ENCODE measurements around the gene RUNX2.

Gene RUNX2

DNA sequence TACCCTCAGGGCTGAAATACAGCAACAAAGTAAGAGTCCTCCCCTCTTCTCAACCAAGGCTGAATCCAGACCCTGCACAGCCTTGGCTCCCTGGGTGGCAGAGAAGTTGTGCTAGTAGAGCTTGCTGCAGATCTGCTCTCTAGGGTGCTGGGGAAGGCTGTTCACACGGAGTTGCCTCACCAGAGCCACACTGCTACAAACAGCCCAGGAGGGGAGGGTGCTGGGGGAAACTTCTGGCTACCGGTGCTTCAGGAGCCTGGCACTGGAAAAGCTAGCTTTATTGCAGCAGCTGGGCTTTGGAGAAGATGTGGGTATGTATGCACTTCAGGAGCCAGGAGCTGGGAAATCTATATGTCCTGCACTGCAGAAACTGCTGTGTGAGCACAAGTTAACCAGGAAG, 87.2 kb downstream of the RUNX2 start:
- TF ChIP-seq EGR1 (IDR thresholded peaks at IDR 0.05) (no peak), TAF1 (IDR thresholded peaks at IDR 0.05; ENCODE audit: low read depth) (no peak), TCF12 (IDR thresholded peaks at IDR 0.05; ENCODE audit: low read depth) (no peak), FOXM1 (IDR thresholded peaks at IDR 0.05; ENCODE audit: borderline replicate concordance, low read depth) (no peak), EP300 (IDR thresholded peaks at IDR 0.05; ENCODE audit: borderline replicate concordance) (no peak)
- TF ChIP-seq, protein P1, sequence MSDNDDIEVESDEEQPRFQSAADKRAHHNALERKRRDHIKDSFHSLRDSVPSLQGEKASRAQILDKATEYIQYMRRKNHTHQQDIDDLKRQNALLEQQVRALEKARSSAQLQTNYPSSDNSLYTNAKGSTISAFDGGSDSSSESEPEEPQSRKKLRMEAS (IDR thresholded peaks at IDR 0.05), result no peak
- TF ChIP-seq, protein P2, sequence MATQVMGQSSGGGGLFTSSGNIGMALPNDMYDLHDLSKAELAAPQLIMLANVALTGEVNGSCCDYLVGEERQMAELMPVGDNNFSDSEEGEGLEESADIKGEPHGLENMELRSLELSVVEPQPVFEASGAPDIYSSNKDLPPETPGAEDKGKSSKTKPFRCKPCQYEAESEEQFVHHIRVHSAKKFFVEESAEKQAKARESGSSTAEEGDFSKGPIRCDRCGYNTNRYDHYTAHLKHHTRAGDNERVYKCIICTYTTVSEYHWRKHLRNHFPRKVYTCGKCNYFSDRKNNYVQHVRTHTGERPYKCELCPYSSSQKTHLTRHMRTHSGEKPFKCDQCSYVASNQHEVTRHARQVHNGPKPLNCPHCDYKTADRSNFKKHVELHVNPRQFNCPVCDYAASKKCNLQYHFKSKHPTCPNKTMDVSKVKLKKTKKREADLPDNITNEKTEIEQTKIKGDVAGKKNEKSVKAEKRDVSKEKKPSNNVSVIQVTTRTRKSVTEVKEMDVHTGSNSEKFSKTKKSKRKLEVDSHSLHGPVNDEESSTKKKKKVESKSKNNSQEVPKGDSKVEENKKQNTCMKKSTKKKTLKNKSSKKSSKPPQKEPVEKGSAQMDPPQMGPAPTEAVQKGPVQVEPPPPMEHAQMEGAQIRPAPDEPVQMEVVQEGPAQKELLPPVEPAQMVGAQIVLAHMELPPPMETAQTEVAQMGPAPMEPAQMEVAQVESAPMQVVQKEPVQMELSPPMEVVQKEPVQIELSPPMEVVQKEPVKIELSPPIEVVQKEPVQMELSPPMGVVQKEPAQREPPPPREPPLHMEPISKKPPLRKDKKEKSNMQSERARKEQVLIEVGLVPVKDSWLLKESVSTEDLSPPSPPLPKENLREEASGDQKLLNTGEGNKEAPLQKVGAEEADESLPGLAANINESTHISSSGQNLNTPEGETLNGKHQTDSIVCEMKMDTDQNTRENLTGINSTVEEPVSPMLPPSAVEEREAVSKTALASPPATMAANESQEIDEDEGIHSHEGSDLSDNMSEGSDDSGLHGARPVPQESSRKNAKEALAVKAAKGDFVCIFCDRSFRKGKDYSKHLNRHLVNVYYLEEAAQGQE (IDR thresholded peaks at IDR 0.05; ENCODE audit: low read depth), result no peak

DNA sequence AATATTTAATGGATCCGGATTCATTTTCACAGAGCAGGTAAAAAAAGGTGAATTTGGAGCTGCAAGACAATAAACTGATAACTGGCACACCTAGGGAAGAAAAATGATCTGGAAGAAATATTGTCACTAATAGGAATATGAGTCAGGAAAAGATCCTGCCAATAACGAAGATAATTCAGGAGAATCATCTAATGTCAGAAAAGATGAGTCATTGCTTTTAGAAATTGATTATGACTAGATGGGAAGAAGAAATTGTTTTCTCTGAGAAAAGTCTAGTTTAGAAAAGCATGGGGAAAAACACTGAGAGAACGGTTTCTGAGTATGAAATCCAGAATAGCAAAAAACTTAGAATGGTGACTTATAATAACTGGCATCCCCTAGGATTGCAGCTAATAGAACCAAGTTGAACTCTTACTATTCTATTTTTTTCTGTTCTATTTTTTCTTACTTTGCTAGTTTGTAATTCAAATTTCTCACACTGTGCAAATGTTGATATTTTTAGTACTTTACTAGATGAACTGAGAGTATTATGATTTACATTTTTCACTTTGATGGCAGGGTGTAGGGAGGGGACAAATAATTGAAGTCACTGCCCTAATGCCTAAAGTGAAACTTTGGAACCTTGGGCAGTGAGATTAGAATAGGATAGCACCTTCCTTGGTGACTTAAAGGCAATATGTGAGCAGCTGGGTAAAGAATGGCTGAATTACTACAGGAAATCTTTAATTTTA, 87.8 kb downstream of the RUNX2 start:
- TF ChIP-seq USF1 (IDR thresholded peaks at IDR 0.05), result no peak
- no peak for TF ChIP-seq EP300 (IDR thresholded peaks at IDR 0.05; ENCODE audit: borderline replicate concordance)
- no peak for TF ChIP-seq TEAD4 (IDR thresholded peaks at IDR 0.05)
- no peak for TF ChIP-seq YY1 (IDR thresholded peaks at IDR 0.05; ENCODE audit: low read depth)

GRCh38 chr6:45416700-45417099, 88.6 kb downstream of the RUNX2 start:
- TF ChIP-seq CREB1 (IDR thresholded peaks at IDR 0.05; ENCODE audit: low read depth) (no peak), RAD21 (IDR thresholded peaks at IDR 0.05; ENCODE audit: low read depth) (no peak)

DNA sequence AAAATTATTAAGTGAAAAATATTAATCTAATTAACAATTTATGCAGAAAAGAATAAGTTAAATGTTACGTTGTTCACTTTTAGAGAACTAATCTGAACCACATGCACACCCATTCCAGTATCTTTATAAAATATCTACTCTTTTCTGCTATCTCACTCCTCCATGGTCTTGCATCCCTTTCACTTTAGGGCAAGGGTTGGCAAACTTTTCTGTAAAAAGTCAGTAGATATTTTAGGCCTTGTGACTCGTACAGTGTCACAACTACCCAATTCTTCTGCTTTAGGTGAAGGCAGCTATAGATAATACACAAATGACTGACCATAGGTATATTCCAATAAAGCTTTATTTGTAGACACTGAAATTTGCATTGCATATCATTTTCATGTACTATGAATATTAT, 89.3 kb downstream of the RUNX2 start:
- TF ChIP-seq CREB1 (IDR thresholded peaks at IDR 0.05; ENCODE audit: low read depth), result no peak

DNA sequence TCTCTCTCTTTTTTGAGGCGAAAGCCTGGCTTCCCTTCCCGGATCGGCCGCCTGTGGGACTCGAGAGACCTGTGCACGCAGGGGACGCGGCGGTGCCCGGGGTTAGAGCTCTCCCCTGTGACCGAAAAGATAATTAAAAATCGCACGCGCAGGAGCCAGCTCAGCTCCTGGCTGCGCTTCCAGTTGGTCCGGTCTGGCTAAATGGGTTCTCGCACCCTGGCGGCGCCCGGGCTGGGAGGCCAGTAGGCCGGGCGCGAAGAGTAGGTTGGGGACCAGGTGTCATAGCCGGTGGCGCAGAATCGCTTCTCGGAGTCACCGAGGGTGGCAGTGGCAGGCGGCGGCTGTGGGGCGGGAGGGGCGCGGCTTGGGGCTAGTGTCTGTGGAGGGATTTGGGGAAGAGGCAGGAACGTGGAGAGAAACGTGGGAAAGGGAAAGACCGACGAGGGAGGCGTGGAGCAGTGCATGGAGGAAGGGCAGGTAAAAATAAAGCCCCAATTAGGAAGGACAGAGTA, 91.5 kb downstream of the RUNX2 start:
- no peak for TF ChIP-seq ZBTB7A (IDR thresholded peaks at IDR 0.05; ENCODE audit: low read depth)
- peak; percentile 58 for TF ChIP-seq RAD21 (IDR thresholded peaks at IDR 0.05; ENCODE audit: low read depth)

GRCh38 chr6:45420083-45420908, 92.2 kb downstream of the RUNX2 start:
- TF ChIP-seq, protein P1 (IDR thresholded peaks at IDR 0.05), result no peak
- no peak for TF ChIP-seq EP300 (IDR thresholded peaks at IDR 0.05; ENCODE audit: borderline replicate concordance)
- TF ChIP-seq TCF12 (IDR thresholded peaks at IDR 0.05; ENCODE audit: low read depth), result no peak
- no peak for TF ChIP-seq USF1 (IDR thresholded peaks at IDR 0.05)
- TF ChIP-seq TEAD4 (IDR thresholded peaks at IDR 0.05), result no peak
- no peak for TF ChIP-seq YY1 (IDR thresholded peaks at IDR 0.05; ENCODE audit: low read depth)
- TF ChIP-seq CEBPB (IDR thresholded peaks at IDR 0.05), result no peak
- TF ChIP-seq, protein P2 (IDR thresholded peaks at IDR 0.05; ENCODE audit: low read depth), result no peak
- no peak for TF ChIP-seq EGR1 (IDR thresholded peaks at IDR 0.05)
- TF ChIP-seq ZBTB7A (IDR thresholded peaks at IDR 0.05; ENCODE audit: low read depth), result no peak
- no peak for TF ChIP-seq TAF1 (IDR thresholded peaks at IDR 0.05; ENCODE audit: low read depth)
- no peak for TF ChIP-seq CREB1 (IDR thresholded peaks at IDR 0.05; ENCODE audit: low read depth)
- no peak for TF ChIP-seq NFIC (IDR thresholded peaks at IDR 0.05)
- TF ChIP-seq FOXM1 (IDR thresholded peaks at IDR 0.05; ENCODE audit: borderline replicate concordance, low read depth), result no peak
